Lung microvascular endothelial cell (primary cell): ENCODE data around the gene OR52B6. TPM values are rescaled to one million over a fixed set of nuclear protein-coding genes. Genes with fewer than 3 reads are reported as not detected.
A peak's percentile ranks its signal among the peaks of the same experiment; 100 is the strongest.

Source experiments
- DNase-seq, 2 donors: peaks; one replicate each; pipeline versions ENCODE4 v3.0.0 to v3.0.0-alpha.2; 2010; ENCODE audit warnings: low read depth in 2 of 2
- total RNA-seq: library from RNA; depleted of rRNA; stranded (reverse); fragments of >200 nt; gene quantifications from 2 replicates; pipeline ENCODE4 v1.2.1, GENCODE V29; 2014

Gene OR52B6
- total RNA-seq, 1 donor from 2014 or later, result not detected

GRCh38 chr11:5596607-5597201 lies 16.0 kb downstream of the OR52B6 start, which contains the start of gene TRIM6:
Gene TRIM6 (plus strand): TSS chr11:5596637. CDS start chr11:5596898, 261 bp downstream.
- DNase-seq, result peak; percentile 15 to 39

GRCh38 chr11:5597953-5598352 lies 17.3 kb downstream of the OR52B6 start:
- no peak for DNase-seq

GRCh38 chr11:5600374-5600851 lies 19.7 kb downstream of the OR52B6 start:
- peak; percentile 82 to 89 for DNase-seq

- DNase-seq, result peak in 1 of 2 donors; percentile 8
Observed at GRCh38 chr11:5602791-5603190, 22.1 kb downstream of the OR52B6 start.

GRCh38 chr11:5603326-5603725 lies 22.6 kb downstream of the OR52B6 start:
- DNase-seq, result no peak

DNA sequence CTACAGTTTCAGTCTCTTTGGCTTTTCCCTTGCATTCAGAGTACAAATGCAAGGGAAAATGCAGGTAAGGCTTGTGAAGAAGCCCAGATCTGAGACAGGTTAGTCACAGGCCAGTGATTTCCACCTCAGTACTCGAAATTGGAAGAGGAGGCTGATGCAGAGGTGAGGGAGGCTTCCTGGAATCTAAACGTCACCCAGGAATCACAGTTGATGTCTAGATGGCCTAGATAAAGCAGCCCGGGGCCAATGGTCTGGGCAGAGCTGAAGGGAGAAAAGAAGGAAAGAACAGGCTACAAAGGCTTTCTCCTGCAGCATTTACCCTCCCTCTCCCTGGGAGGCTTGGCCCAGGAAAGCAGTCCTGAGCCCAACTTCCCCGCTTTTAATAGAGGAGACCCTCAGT lies 24.2 kb downstream of the OR52B6 start:
- no peak for DNase-seq

GRCh38 chr11:5605849-5606248 lies 25.2 kb downstream of the OR52B6 start:
- peak in 1 of 2 donors; percentile 79 for DNase-seq

- no peak for DNase-seq
Observed at GRCh38 chr11:5608808-5609207, 28.1 kb downstream of the OR52B6 start.

- no peak for DNase-seq
Observed at GRCh38 chr11:5610446-5610845, 29.8 kb downstream of the OR52B6 start.

- no peak for DNase-seq
Observed at GRCh38 chr11:5611627-5612026, 30.9 kb downstream of the OR52B6 start.

GRCh38 chr11:5618807-5619206 lies 38.1 kb downstream of the OR52B6 start:
- peak in 1 of 2 donors; percentile 43 for DNase-seq

- peak; percentile 43 to 92 for DNase-seq
Observed at GRCh38 chr11:5620651-5621521, 40.2 kb downstream of the OR52B6 start.

GRCh38 chr11:5621580-5621979 lies 40.9 kb downstream of the OR52B6 start:
- DNase-seq, result no peak

GRCh38 chr11:5622802-5623201 lies 42.1 kb downstream of the OR52B6 start:
- no peak for DNase-seq

- peak; percentile 63 to 84 for DNase-seq
Observed at GRCh38 chr11:5624489-5625279, 44.0 kb downstream of the OR52B6 start, which contains the start of gene TRIM34. Gene TRIM34 (plus strand): TSS chr11:5625001. CDS start chr11:5632332, 7,331 bp downstream.

- peak in 1 of 2 donors; percentile 10 for DNase-seq
Observed at GRCh38 chr11:5625281-5625680, 44.6 kb downstream of the OR52B6 start.

GRCh38 chr11:5626196-5626595 lies 45.5 kb downstream of the OR52B6 start:
- DNase-seq, result no peak

DNA sequence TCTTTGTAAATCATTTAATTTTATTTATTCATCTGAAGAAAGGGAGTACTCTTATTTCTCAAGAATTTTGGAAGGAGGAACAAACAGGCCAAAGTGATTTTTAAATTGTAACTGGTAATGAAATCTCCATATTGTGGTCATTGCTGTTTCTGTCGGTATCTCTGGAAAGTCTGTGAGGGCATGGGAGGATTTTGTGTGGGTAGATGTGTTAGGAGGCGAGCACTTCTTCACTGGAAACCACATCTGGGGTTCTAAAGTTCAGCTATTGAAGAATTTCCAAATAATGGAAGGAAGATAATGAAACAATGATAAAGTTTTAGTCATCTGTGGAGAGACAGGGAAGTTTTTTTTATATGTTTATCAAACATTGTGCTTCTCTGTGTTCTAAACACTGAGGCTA lies 50.7 kb downstream of the OR52B6 start:
- no peak for DNase-seq
